Measurements from ENCODE around the gene C11orf65.
A peak's percentile ranks its signal among the peaks of the same experiment; 100 is the strongest.

Gene C11orf65

GRCh38 chr11:108497317-108498045 lies 30.2 kb upstream of the C11orf65 start:
- peaks cover 9% of the 10 kb centered on the region; the same call in 1 of the 2 replicates for H3K27me3 ChIP-seq (ENCODE audit: insufficient read depth, low read length)
- H3K9ac ChIP-seq (ENCODE audit: low read depth, low read length), result peak overlapping the region; percentile 89; the same call in 1 of the 2 replicates
- no peaks in the 10 kb centered on the region for H3K36me3 ChIP-seq (ENCODE audit: insufficient read depth, low read depth, low read length)
- H3K4me1 ChIP-seq (ENCODE audit: insufficient read depth, low read length), result no peaks in the 10 kb centered on the region; the same call in 1 of the 2 replicates
- peak overlapping the region; percentile 68 for H3K4me3 ChIP-seq (ENCODE audit: low read length)
- no peaks in the 10 kb centered on the region for H3K9me3 ChIP-seq (ENCODE audit: insufficient read depth, low read depth, low read length)
- peak overlapping the region; percentile 42 for H3K27ac ChIP-seq (ENCODE audit: low read length)

- peak overlapping the region; percentile 89; the same call in 1 of the 2 replicates for H3K9ac ChIP-seq (ENCODE audit: low read depth, low read length)
- no peaks in the 10 kb centered on the region for H3K9me3 ChIP-seq (ENCODE audit: insufficient read depth, low read depth, low read length)
- H3K36me3 ChIP-seq (ENCODE audit: insufficient read depth, low read depth, low read length), result no peaks in the 10 kb centered on the region
- H3K4me3 ChIP-seq (ENCODE audit: low read length), result peak overlapping the region; percentile 68
- H3K4me1 ChIP-seq (ENCODE audit: insufficient read depth, low read length), result no peaks in the 10 kb centered on the region; the same call in 1 of the 2 replicates
- no peak overlapping the region for H3K27ac ChIP-seq (ENCODE audit: low read length)
- H3K27me3 ChIP-seq (ENCODE audit: insufficient read depth, low read length), result peaks cover 9% of the 10 kb centered on the region; the same call in 1 of the 2 replicates
Measured at GRCh38 chr11:108496643-108497256, 29.4 kb upstream of the C11orf65 start.

GRCh38 chr11:108495326-108495725 lies 28.0 kb upstream of the C11orf65 start:
- Histone ChIP-seq H3K4me1 (ENCODE audit: insufficient read depth, low read length) (no peaks in the 10 kb centered on the region; the same call in 1 of the 2 replicates), H3K9me3 (ENCODE audit: insufficient read depth, low read depth, low read length) (no peaks in the 10 kb centered on the region), H3K27me3 (ENCODE audit: insufficient read depth, low read length) (peaks cover 9% of the 10 kb centered on the region; the same call in 1 of the 2 replicates), H3K4me3 (ENCODE audit: low read length) (no peak overlapping the region), H3K27ac (ENCODE audit: low read length) (no peak overlapping the region), H3K36me3 (ENCODE audit: insufficient read depth, low read depth, low read length) (no peaks in the 10 kb centered on the region), H3K9ac (ENCODE audit: low read depth, low read length) (no peak overlapping the region)

GRCh38 chr11:108494182-108494581 lies 26.9 kb upstream of the C11orf65 start:
- no peak overlapping the region for H3K9ac ChIP-seq (ENCODE audit: low read depth, low read length)
- H3K27ac ChIP-seq (ENCODE audit: low read length), result no peak overlapping the region
- no peak overlapping the region for H3K4me3 ChIP-seq (ENCODE audit: low read length)
- no peaks in the 10 kb centered on the region for H3K36me3 ChIP-seq (ENCODE audit: insufficient read depth, low read depth, low read length)
- no peaks in the 10 kb centered on the region; the same call in 1 of the 2 replicates for H3K4me1 ChIP-seq (ENCODE audit: insufficient read depth, low read length)
- H3K9me3 ChIP-seq (ENCODE audit: insufficient read depth, low read depth, low read length), result no peaks in the 10 kb centered on the region
- H3K27me3 ChIP-seq (ENCODE audit: insufficient read depth, low read length), result peaks cover 3% of the 10 kb centered on the region; the same call in 1 of the 2 replicates

- peaks cover 5% of the 10 kb centered on the region; the same call in 1 of the 2 replicates for H3K36me3 ChIP-seq (ENCODE audit: insufficient read depth, low read depth, low read length)
- no peaks in the 10 kb centered on the region; the same call in 1 of the 2 replicates for H3K27me3 ChIP-seq (ENCODE audit: insufficient read depth, low read length)
- H3K9me3 ChIP-seq (ENCODE audit: insufficient read depth, low read depth, low read length), result no peaks in the 10 kb centered on the region
- H3K4me3 ChIP-seq (ENCODE audit: low read length), result no peak overlapping the region
- no peak overlapping the region for H3K27ac ChIP-seq (ENCODE audit: low read length)
- no peak overlapping the region for H3K9ac ChIP-seq (ENCODE audit: low read depth, low read length)
- no peaks in the 10 kb centered on the region; the same call in 1 of the 2 replicates for H3K4me1 ChIP-seq (ENCODE audit: insufficient read depth, low read length)
Measured at GRCh38 chr11:108491936-108492335, 24.6 kb upstream of the C11orf65 start.

- H3K27me3 ChIP-seq (ENCODE audit: insufficient read depth, low read length), result no peaks in the 10 kb centered on the region
- no peaks in the 10 kb centered on the region for H3K9me3 ChIP-seq (ENCODE audit: insufficient read depth, low read depth, low read length)
- H3K27ac ChIP-seq (ENCODE audit: low read length), result no peak overlapping the region
- H3K4me3 ChIP-seq (ENCODE audit: low read length), result no peak overlapping the region
- no peak overlapping the region for H3K9ac ChIP-seq (ENCODE audit: low read depth, low read length)
- peaks cover 24% of the 10 kb centered on the region for H3K36me3 ChIP-seq (ENCODE audit: insufficient read depth, low read depth, low read length)
- no peaks in the 10 kb centered on the region for H3K4me1 ChIP-seq (ENCODE audit: insufficient read depth, low read length)
Measured at GRCh38 chr11:108486828-108487227, 19.5 kb upstream of the C11orf65 start.

GRCh38 chr11:108486331-108486730 lies 19.0 kb upstream of the C11orf65 start:
- H3K9ac ChIP-seq (ENCODE audit: low read depth, low read length), result no peak overlapping the region; the same call in 1 of the 2 replicates
- H3K36me3 ChIP-seq (ENCODE audit: insufficient read depth, low read depth, low read length), result peaks cover 24% of the 10 kb centered on the region
- no peak overlapping the region for H3K27ac ChIP-seq (ENCODE audit: low read length)
- no peak overlapping the region for H3K4me3 ChIP-seq (ENCODE audit: low read length)
- H3K4me1 ChIP-seq (ENCODE audit: insufficient read depth, low read length), result no peaks in the 10 kb centered on the region
- H3K9me3 ChIP-seq (ENCODE audit: insufficient read depth, low read depth, low read length), result no peaks in the 10 kb centered on the region
- H3K27me3 ChIP-seq (ENCODE audit: insufficient read depth, low read length), result no peaks in the 10 kb centered on the region

- H3K9me3 ChIP-seq (ENCODE audit: insufficient read depth, low read depth, low read length), result no peaks in the 10 kb centered on the region
- no peak overlapping the region for H3K4me3 ChIP-seq (ENCODE audit: low read length)
- no peaks in the 10 kb centered on the region for H3K4me1 ChIP-seq (ENCODE audit: insufficient read depth, low read length)
- H3K27ac ChIP-seq (ENCODE audit: low read length), result no peak overlapping the region
- no peaks in the 10 kb centered on the region for H3K27me3 ChIP-seq (ENCODE audit: insufficient read depth, low read length)
- no peak overlapping the region for H3K9ac ChIP-seq (ENCODE audit: low read depth, low read length)
- H3K36me3 ChIP-seq (ENCODE audit: insufficient read depth, low read depth, low read length), result peaks cover 27% of the 10 kb centered on the region; the same call in 1 of the 2 replicates
Measured at GRCh38 chr11:108483163-108483562, 15.8 kb upstream of the C11orf65 start.

GRCh38 chr11:108474664-108475463 lies 7.5 kb upstream of the C11orf65 start:
- Histone ChIP-seq H3K4me1 (ENCODE audit: insufficient read depth, low read length) (no peaks in the 10 kb centered on the region), H3K27ac (ENCODE audit: low read length) (no peak overlapping the region), H3K36me3 (ENCODE audit: insufficient read depth, low read depth, low read length) (peaks cover 10% of the 10 kb centered on the region; the same call in 1 of the 2 replicates), H3K9ac (ENCODE audit: low read depth, low read length) (no peak overlapping the region), H3K4me3 (ENCODE audit: low read length) (no peak overlapping the region), H3K9me3 (ENCODE audit: insufficient read depth, low read depth, low read length) (no peaks in the 10 kb centered on the region), H3K27me3 (ENCODE audit: insufficient read depth, low read length) (no peaks in the 10 kb centered on the region)

- no peaks in the 10 kb centered on the region for H3K9me3 ChIP-seq (ENCODE audit: insufficient read depth, low read depth, low read length)
- no peak overlapping the region for H3K4me3 ChIP-seq (ENCODE audit: low read length)
- no peak overlapping the region for H3K27ac ChIP-seq (ENCODE audit: low read length)
- H3K9ac ChIP-seq (ENCODE audit: low read depth, low read length), result no peak overlapping the region
- no peaks in the 10 kb centered on the region for H3K4me1 ChIP-seq (ENCODE audit: insufficient read depth, low read length)
- H3K27me3 ChIP-seq (ENCODE audit: insufficient read depth, low read length), result no peaks in the 10 kb centered on the region
- H3K36me3 ChIP-seq (ENCODE audit: insufficient read depth, low read depth, low read length), result peaks cover 4% of the 10 kb centered on the region; the same call in 1 of the 2 replicates
Measured at GRCh38 chr11:108472681-108473080, 5.4 kb upstream of the C11orf65 start.

GRCh38 chr11:108468478-108468864 lies 1.1 kb upstream of the C11orf65 start:
- Histone ChIP-seq H3K9me3 (ENCODE audit: insufficient read depth, low read depth, low read length) (no peaks in the 10 kb centered on the region), H3K4me3 (ENCODE audit: low read length) (no peak overlapping the region), H3K4me1 (ENCODE audit: insufficient read depth, low read length) (no peaks in the 10 kb centered on the region), H3K27me3 (ENCODE audit: insufficient read depth, low read length) (no peaks in the 10 kb centered on the region), H3K27ac (ENCODE audit: low read length) (no peak overlapping the region), H3K9ac (ENCODE audit: low read depth, low read length) (no peak overlapping the region), H3K36me3 (ENCODE audit: insufficient read depth, low read depth, low read length) (no peaks in the 10 kb centered on the region)

All from iPS-20b (cell line).